Loucy (cell line): Measurements from ENCODE around the gene RSPH10B2.
"Not testable (repeated sequence)": the region's sequence is repeated elsewhere in the genome, so short reads cannot be mapped to it uniquely, and the experiment has no call there.

Source experiments
- EZH2phosphoT487 ChIP-seq: fragments of 200-600 bp; IDR thresholded peaks from 2 replicates; pipeline ENCODE4 v1.6.1; 2018; ENCODE audit warnings: antibody characterized with exemption, mild to moderate bottlenecking, moderate library complexity, borderline replicate concordance
- TF ChIP-seq, protein P1 (sequence below): fragments of 200-600 bp; sonication (generic); conservative IDR thresholded peaks from 2 replicates; pipeline ENCODE4 v1.5.1; 2014; ENCODE audit warnings: mild to moderate bottlenecking, antibody characterized with exemption, low read length

DNA sequence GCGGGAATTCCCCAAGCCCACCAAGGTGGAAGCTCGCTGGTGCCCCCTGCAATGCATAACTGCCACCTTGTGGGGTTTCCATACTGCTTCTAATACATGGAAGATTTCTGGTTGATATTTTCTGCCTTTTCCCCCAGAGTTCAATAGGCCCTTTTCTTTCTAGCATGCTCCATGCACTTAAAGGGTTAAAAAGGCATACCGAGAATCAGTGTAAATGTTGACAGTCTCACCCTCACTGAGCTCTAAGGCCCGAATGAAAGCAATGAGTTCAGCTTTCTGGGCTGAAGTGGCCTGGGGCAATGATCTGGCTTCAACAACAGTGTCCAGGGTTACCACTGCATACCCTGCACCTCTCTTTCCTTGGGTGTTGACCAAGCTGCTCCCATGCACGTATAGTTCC is 89.2 kb downstream of the RSPH10B2 start:
- TF ChIP-seq, protein P1, sequence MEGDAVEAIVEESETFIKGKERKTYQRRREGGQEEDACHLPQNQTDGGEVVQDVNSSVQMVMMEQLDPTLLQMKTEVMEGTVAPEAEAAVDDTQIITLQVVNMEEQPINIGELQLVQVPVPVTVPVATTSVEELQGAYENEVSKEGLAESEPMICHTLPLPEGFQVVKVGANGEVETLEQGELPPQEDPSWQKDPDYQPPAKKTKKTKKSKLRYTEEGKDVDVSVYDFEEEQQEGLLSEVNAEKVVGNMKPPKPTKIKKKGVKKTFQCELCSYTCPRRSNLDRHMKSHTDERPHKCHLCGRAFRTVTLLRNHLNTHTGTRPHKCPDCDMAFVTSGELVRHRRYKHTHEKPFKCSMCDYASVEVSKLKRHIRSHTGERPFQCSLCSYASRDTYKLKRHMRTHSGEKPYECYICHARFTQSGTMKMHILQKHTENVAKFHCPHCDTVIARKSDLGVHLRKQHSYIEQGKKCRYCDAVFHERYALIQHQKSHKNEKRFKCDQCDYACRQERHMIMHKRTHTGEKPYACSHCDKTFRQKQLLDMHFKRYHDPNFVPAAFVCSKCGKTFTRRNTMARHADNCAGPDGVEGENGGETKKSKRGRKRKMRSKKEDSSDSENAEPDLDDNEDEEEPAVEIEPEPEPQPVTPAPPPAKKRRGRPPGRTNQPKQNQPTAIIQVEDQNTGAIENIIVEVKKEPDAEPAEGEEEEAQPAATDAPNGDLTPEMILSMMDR = not testable (repeated sequence)
- TF ChIP-seq EZH2phosphoT487 = not testable (repeated sequence)
